Measurements from ENCODE around the gene ARHGAP25.
A peak's percentile ranks its signal among the peaks of the same experiment; 100 is the strongest.

The ARHGAP25 gene

DNA sequence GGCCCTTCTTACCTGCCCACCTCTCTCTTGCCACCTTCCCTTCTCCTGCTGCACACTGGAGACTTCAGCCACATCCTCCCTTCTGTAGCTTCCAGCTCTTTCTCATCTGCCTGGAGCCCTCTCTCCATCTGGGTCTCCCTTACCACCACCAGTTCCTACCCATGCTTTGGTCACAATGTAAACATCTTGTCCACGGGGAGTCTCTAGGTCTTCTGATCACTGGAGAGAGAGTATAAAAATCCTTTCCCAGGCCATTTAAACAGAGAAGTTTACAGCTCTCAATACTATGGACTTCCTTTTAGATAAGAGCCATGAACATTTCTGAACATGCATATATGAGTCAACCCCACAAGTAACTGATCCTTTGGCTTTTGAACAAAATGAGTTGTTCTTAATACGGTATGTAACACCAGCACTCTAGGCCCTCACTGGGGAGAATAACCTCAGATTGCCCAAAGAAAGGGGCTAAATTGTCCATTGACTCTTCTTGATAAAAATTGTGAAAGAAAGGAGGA is 5.8 kb downstream of the ARHGAP25 start:
- no peaks in the 10 kb centered on the region for H3K9me3 Mint-ChIP-seq
- ATAC-seq (replicated peaks; ENCODE audit: extremely low read depth, poor library complexity, severe bottlenecking) (no peak), DNase-seq (ENCODE audit: low spot score in 2 of 2) (no peak)
- H3K4me3 Mint-ChIP-seq, result no peak overlapping the region
- H3K36me3 Mint-ChIP-seq (ENCODE audit: insufficient read depth), result peaks cover 29% of the 10 kb centered on the region
- peak overlapping the region; percentile 93 for H3K27ac Mint-ChIP-seq (ENCODE audit: low read depth)
- no peaks in the 10 kb centered on the region for H3K27me3 Mint-ChIP-seq
- peaks cover 70% of the 10 kb centered on the region for H3K4me1 Mint-ChIP-seq

DNA sequence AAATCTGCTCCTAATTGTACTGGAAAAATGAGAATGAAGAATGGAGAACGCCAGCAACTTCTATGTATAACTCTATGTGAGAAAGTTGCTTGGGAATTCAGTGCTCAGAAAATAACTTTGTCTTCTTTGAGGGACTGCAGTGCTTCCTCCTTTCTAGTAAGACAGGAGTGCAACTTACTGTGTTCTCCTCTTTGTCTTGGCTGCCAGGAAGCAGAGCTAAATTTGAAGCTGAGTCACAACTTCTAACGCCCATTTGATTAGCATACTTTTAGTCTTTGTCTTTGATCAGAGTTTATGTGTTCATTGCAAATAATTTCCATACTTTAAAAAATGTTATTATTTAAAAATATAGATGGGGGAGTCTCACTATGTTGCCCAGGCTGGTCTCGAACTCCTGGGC is 6.6 kb downstream of the ARHGAP25 start:
- Mint-ChIP-seq H3K4me3 (no peak overlapping the region), H3K4me1 (peaks cover 78% of the 10 kb centered on the region), H3K27me3 (no peaks in the 10 kb centered on the region), H3K27ac (ENCODE audit: low read depth) (peak overlapping the region; percentile 93), H3K9me3 (no peaks in the 10 kb centered on the region), H3K36me3 (ENCODE audit: insufficient read depth) (peaks cover 36% of the 10 kb centered on the region)
- DNase-seq (ENCODE audit: low spot score in 2 of 2) (no peak), ATAC-seq (replicated peaks; ENCODE audit: extremely low read depth, poor library complexity, severe bottlenecking) (no peak)

DNA sequence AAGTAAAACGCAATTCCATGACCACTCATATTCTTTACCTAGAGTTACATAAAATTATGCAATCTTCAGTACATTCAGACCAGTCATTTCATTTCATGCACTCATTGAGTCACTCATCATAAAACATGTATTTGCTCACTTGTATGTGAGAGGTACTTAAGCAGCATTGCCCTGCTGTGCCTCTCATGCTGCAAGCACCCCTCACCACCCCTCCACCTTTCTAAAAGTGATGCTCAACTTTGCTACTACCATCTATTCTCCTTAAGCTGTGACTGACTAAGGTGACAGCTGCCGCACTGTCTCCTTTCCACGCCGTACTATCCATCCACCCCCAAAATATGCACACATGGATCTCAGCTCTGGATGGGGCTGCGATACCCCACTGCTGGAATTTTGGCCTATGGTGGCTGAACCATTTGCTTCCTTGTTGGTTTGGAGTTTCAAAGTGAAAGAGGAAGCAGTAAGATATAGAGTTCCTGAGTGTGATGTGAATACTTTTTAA is 7.2 kb downstream of the ARHGAP25 start:
- Mint-ChIP-seq H3K9me3 (no peaks in the 10 kb centered on the region), H3K4me3 (peak overlapping the region; percentile 75), H3K4me1 (peaks cover 81% of the 10 kb centered on the region), H3K27ac (ENCODE audit: low read depth) (peak overlapping the region; percentile 93), H3K27me3 (no peaks in the 10 kb centered on the region), H3K36me3 (ENCODE audit: insufficient read depth) (peaks cover 38% of the 10 kb centered on the region)
- DNase-seq (ENCODE audit: low spot score in 2 of 2) (no peak), ATAC-seq (replicated peaks; ENCODE audit: extremely low read depth, poor library complexity, severe bottlenecking) (no peak)

DNA sequence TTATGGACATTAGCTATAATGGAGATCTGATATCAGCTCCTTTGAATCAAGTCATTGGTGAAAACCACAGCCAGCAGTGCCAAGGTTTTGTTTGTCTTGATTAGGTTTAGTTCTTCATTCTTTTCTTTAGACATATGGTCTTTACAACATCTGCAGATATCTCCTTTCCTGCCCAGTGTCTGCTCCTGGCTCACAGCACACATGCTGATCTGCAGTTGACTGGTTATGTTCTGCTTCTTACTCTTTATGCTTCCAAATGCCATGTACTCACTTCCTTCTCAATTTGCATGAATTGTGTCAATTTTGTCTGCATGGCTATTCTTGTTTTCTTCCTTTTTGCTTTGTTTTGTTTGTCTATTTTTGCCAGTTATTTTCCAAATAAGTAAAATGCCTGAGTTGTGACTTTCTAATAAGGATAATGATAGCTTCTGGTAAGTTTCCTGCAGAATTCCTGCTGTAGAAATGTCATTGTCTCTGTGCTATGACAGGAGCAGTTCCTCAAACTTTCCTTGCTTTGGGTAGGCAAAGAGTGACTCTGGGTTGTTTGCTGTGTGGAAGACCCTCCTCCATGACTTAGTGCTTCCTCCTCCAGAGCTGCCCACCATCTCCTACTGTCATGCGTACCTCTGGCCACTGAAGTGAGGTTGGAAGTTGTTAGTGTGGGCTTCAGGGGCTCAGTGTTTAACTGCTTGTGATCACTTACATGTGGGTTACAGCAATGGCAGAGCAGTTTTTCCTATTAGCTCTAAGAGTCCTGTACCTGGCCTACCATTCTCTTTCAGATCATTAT is 8.2 kb downstream of the ARHGAP25 start:
- no peak for DNase-seq (ENCODE audit: low spot score in 2 of 2)
- Mint-ChIP-seq H3K4me3 (peak overlapping the region; percentile 75), H3K9me3 (no peaks in the 10 kb centered on the region), H3K36me3 (ENCODE audit: insufficient read depth) (peaks cover 42% of the 10 kb centered on the region), H3K4me1 (peaks cover 86% of the 10 kb centered on the region), H3K27ac (ENCODE audit: low read depth) (no peak overlapping the region), H3K27me3 (no peaks in the 10 kb centered on the region)
- ATAC-seq (replicated peaks; ENCODE audit: extremely low read depth, poor library complexity, severe bottlenecking), result no peak

DNA sequence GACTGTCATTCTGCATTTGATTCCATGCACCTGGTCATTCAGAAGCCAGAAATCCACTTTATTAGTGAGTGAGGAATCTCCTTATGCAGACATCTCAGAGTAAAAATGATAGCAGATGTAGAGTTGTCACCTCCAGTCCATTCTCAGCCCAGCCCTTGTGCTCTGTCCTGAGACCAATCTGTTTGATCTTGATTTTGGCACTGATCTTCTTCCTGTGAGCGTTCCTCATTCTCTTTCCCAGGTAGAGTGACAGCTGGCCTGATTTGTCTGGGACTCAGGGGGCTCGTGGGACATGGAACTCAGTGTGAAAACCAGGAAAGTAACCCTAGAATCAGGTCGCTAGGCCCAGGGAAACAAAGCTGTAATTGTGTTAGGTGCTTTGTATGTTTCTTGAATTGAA is 8.9 kb downstream of the ARHGAP25 start:
- Mint-ChIP-seq H3K4me3 (peak overlapping the region; percentile 75), H3K36me3 (ENCODE audit: insufficient read depth) (peaks cover 39% of the 10 kb centered on the region), H3K9me3 (no peaks in the 10 kb centered on the region), H3K27me3 (no peaks in the 10 kb centered on the region), H3K4me1 (peaks cover 91% of the 10 kb centered on the region), H3K27ac (ENCODE audit: low read depth) (peak overlapping the region; percentile 81)
- no peak for DNase-seq (ENCODE audit: low spot score in 2 of 2)
- ATAC-seq (replicated peaks; ENCODE audit: extremely low read depth, poor library complexity, severe bottlenecking), result no peak

DNA sequence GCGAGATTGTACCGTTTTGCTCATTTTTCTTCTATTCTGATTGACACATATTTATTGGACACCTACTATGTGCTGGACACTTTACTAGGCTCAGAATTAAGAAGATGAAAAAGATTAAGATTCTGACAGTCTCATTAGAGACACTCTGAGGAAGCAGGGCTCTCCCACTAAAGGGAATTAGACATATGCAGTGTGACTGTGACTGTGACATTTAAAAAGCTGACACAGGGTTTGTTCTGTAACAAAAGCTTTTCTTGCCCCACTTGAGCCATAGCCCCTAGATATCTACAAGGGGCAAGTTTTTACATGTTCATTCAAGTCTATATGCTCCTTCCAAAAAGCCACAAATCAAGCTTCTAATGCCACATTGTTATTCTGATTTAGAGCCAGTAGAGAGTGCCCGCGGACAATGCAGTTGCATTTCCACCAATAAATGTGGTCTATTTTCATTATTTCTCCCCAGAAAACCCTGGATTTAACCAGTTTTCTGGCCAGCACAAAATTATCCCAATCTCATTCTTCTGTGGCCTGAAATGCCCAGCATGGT is 9.8 kb downstream of the ARHGAP25 start:
- peaks cover 38% of the 10 kb centered on the region for H3K36me3 Mint-ChIP-seq (ENCODE audit: insufficient read depth)

DNA sequence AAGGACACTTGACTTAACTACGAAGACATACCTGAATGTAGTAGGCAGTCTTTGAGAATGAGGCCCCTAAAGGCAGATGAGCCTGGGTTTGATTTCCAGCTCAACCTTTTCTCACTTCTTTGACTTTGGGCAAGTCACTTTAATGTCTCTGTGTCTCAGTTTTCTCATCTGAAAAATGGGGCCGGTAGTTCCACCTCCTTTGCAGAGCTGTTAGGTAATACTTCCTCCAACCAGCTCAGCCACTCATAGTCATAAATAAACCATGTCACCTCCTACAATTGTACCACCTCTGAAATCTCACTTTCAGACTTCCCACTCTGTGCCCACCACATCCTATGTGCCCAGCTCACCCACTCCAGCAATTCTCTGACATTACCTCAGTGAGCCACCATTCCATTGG is 10.4 kb downstream of the ARHGAP25 start:
- H3K9me3 Mint-ChIP-seq, result no peaks in the 10 kb centered on the region
- ATAC-seq (replicated peaks; ENCODE audit: extremely low read depth, poor library complexity, severe bottlenecking) (peak; percentile 66), DNase-seq (ENCODE audit: low spot score in 2 of 2) (no peak)
- peaks cover 90% of the 10 kb centered on the region for H3K4me1 Mint-ChIP-seq
- no peaks in the 10 kb centered on the region for H3K27me3 Mint-ChIP-seq
- H3K4me3 Mint-ChIP-seq, result peak overlapping the region; percentile 75
- H3K27ac Mint-ChIP-seq (ENCODE audit: low read depth), result peak overlapping the region; percentile 81
- peaks cover 36% of the 10 kb centered on the region for H3K36me3 Mint-ChIP-seq (ENCODE audit: insufficient read depth)

More for the DNA sequence above, 9.8 kb downstream of the ARHGAP25 start:
- Mint-ChIP-seq H3K9me3 (no peaks in the 10 kb centered on the region), H3K27me3 (no peaks in the 10 kb centered on the region), H3K4me1 (peaks cover 94% of the 10 kb centered on the region), H3K4me3 (peak overlapping the region; percentile 75), H3K27ac (ENCODE audit: low read depth) (peak overlapping the region; percentile 81)
- DNase-seq (ENCODE audit: low spot score in 2 of 2) (no peak), ATAC-seq (replicated peaks; ENCODE audit: extremely low read depth, poor library complexity, severe bottlenecking) (no peak)

DNA sequence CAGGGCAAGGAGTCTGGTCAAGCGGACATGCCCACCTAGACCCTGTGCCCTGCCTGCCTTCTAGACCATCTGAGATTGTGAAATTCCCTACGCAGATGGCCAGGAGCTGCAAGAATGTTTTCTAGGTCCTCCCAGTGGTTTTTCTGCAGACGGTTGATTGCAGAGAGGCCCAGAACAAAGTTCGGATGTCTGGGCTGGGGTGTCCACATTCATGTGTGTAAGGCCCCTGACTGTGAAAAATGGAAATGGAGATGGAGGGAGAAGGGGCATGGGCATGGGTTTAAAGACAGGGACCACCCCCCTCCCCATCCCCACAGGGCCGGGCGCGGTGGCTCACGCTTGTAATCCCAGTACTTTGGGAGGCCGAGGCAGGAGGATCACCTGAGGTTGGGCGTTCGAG is 11.8 kb downstream of the ARHGAP25 start:
- Mint-ChIP-seq H3K4me3 (peak overlapping the region; percentile 75), H3K27me3 (no peaks in the 10 kb centered on the region), H3K9me3 (no peaks in the 10 kb centered on the region), H3K4me1 (peaks cover 87% of the 10 kb centered on the region), H3K27ac (ENCODE audit: low read depth) (peak overlapping the region; percentile 81), H3K36me3 (ENCODE audit: insufficient read depth) (peaks cover 35% of the 10 kb centered on the region)
- ATAC-seq (replicated peaks; ENCODE audit: extremely low read depth, poor library complexity, severe bottlenecking) (no peak), DNase-seq (ENCODE audit: low spot score in 2 of 2) (no peak)

DNA sequence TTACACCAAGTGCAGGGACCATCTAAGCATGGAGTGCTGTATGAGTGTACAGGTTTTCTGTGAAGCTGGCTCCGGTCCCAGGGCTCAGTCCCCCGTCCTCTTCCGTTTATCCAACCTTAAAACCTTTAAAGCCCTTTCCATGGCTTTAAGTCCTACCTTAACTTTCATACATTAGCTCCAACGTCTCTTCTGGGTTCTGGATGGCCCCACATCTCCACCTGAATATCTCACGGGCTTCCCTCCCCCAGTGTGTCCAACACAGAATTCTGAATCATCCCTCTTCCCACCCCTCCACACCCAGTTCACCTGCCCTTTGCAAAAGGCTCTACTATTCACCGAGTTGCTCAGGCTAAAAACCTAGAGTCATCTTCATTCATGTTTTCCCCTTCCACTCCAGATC is 12.8 kb downstream of the ARHGAP25 start:
- Mint-ChIP-seq H3K27ac (ENCODE audit: low read depth) (peak overlapping the region; percentile 81), H3K4me1 (peaks cover 87% of the 10 kb centered on the region), H3K36me3 (ENCODE audit: insufficient read depth) (peaks cover 38% of the 10 kb centered on the region), H3K27me3 (no peaks in the 10 kb centered on the region), H3K9me3 (no peaks in the 10 kb centered on the region), H3K4me3 (peak overlapping the region; percentile 29)
- no peak for DNase-seq (ENCODE audit: low spot score in 2 of 2)
- ATAC-seq (replicated peaks; ENCODE audit: extremely low read depth, poor library complexity, severe bottlenecking), result no peak

DNA sequence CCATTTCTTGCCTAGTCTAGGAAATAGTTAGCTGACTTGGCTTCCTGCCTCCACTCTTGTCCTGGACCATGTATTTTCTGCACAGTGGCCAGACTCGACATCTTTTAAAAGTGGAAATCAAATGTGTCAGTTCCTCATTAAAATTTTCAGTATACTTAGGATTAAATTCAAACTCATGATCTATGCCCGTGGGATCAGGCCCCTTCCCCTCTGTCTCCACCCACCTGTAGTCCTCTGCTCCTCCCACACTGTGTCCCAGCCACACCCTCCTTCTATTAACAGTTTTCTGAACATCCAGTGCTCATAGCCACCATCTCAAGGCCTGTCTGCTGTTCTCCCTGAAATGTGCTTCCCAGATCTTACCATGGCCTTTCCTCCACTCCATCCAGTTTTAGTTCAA is 13.3 kb downstream of the ARHGAP25 start:
- no peaks in the 10 kb centered on the region for H3K27me3 Mint-ChIP-seq
- H3K27ac Mint-ChIP-seq (ENCODE audit: low read depth), result peak overlapping the region; percentile 81
- no peak for ATAC-seq (replicated peaks; ENCODE audit: extremely low read depth, poor library complexity, severe bottlenecking)
- no peaks in the 10 kb centered on the region for H3K9me3 Mint-ChIP-seq
- DNase-seq (ENCODE audit: low spot score in 2 of 2), result peak in 1 of 2 donors; percentile 4
- H3K36me3 Mint-ChIP-seq (ENCODE audit: insufficient read depth), result peaks cover 38% of the 10 kb centered on the region
- H3K4me1 Mint-ChIP-seq, result peaks cover 84% of the 10 kb centered on the region
- H3K4me3 Mint-ChIP-seq, result peak overlapping the region; percentile 29

DNA sequence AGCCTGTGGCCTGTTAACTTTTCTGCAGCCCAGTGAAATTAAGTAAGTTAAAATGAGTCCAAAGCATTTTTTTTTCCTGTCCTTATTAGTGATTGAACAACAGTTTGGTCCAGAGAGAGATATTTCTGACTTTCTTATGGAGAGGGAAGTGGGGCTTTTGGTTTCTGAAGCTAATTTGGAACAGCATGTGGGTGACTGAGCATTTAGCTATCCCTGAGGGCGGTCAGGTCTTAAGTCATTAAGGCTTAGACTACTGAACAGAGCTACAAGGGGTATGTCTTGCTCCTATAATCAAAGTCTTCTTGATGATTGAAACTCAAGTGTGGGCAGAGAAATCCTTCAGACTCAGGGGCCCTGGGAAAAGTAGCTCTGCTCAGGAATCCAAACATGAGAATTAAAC is 14.0 kb downstream of the ARHGAP25 start:
- Mint-ChIP-seq H3K36me3 (ENCODE audit: insufficient read depth) (peaks cover 39% of the 10 kb centered on the region), H3K4me3 (peak overlapping the region; percentile 29), H3K27ac (ENCODE audit: low read depth) (peak overlapping the region; percentile 81), H3K9me3 (no peaks in the 10 kb centered on the region), H3K4me1 (peaks cover 84% of the 10 kb centered on the region), H3K27me3 (no peaks in the 10 kb centered on the region)
- DNase-seq (ENCODE audit: low spot score in 2 of 2) (no peak), ATAC-seq (replicated peaks; ENCODE audit: extremely low read depth, poor library complexity, severe bottlenecking) (no peak)

DNA sequence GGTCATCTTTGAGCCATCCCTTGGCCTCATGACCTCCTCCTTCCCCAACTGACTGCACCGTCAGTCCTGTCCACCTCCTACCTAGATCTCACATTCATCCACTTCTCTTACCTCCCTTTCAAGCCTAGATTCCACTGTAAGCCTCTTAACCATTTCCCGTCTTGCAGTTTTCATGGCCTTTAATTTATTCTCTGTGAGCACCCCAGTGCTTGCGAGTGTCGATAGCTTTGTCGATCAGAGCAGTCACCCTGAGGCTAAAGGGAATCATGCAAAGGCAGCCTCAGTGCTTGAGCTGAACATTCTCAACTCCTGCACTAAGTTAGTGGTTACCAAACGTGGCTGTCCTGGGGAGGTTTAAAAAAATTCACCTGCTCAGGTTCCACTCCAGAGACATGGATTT is 14.7 kb downstream of the ARHGAP25 start:
- DNase-seq (ENCODE audit: low spot score in 2 of 2), result no peak
- Mint-ChIP-seq H3K9me3 (no peaks in the 10 kb centered on the region), H3K27ac (ENCODE audit: low read depth) (peak overlapping the region; percentile 81), H3K36me3 (ENCODE audit: insufficient read depth) (peaks cover 38% of the 10 kb centered on the region), H3K4me1 (peaks cover 84% of the 10 kb centered on the region), H3K4me3 (peak overlapping the region; percentile 11), H3K27me3 (no peaks in the 10 kb centered on the region)
- no peak for ATAC-seq (replicated peaks; ENCODE audit: extremely low read depth, poor library complexity, severe bottlenecking)

Data from central memory CD8-positive, alpha-beta T cell (primary cell).